ENCODE measurements around the gene CD28.

- TF ChIP-seq POLR2A (IDR thresholded peaks at IDR 0.05) (no peak), CTCF (IDR thresholded peaks at IDR 0.05) (no peak), POLR2AphosphoS5 (IDR thresholded peaks at IDR 0.05; ENCODE audit: insufficient read depth in 1 of 2, low read depth in 1 of 2) (no peak)
Measured at GRCh38 chr2:203660465-203660864, 46.0 kb upstream of the CD28 start.

All from vagina (tissue), 2 donors.